ENCODE data around the gene USP17L5. TPM values are rescaled to one million over a fixed set of nuclear protein-coding genes. Genes with fewer than 3 reads are reported as not detected.
"Not testable (repeated sequence)": the region's sequence is repeated elsewhere in the genome, so short reads cannot be mapped to it uniquely, and the experiment has no call there.

USP17L5 gene
- total RNA-seq (2014; rRNA removed; shearing (Covaris generic)), result not detected in 2 replicates

GRCh38 chr4:9339103-9339502 lies at the start of gene USP17L5:
USP17L5 (plus strand) TSS chr4:9339403; CDS start chr4:9339403, 0 bp downstream.
- not testable (repeated sequence) for H3K27me3 ChIP-seq (replicated peaks); H3K9me3 ChIP-seq (replicated peaks); H3K4me1 ChIP-seq (replicated peaks); H3K27ac ChIP-seq; DNase-seq (ENCODE audit: low read depth in 1 of 2, low spot score in 2 of 2); H3K36me3 ChIP-seq; H3K4me3 ChIP-seq

DNA sequence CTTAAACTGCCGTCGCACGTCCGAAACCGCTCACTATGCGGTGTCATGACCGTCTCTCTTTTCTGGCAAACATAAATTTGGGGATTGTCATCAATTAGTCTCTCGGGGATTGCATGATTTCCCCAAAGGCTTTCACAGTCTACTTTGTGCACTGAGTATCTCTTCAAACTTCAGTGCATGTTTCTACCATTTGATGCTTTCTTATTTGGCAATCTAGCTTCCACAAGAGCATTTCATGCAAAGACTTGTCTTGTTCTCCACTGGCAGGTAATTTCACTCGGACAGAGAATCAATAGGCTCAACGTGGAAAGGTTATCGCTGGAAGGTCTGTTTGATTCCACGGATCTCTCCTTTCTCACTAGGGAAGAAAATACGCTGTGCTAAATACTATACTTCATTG lies 15.0 kb upstream of the USP17L5 start:
- not testable (repeated sequence) for H3K27me3 ChIP-seq (replicated peaks); H3K36me3 ChIP-seq; DNase-seq (ENCODE audit: low read depth in 1 of 2, low spot score in 2 of 2); H3K4me1 ChIP-seq (replicated peaks); H3K27ac ChIP-seq; H3K9me3 ChIP-seq (replicated peaks); H3K4me3 ChIP-seq

GRCh38 chr4:9324865-9325264 lies 14.3 kb upstream of the USP17L5 start, which contains the start of gene USP17L24:
USP17L24 (plus strand) TSS chr4:9325165; CDS start chr4:9325165, 0 bp downstream.
- H3K27me3 ChIP-seq (replicated peaks); H3K4me3 ChIP-seq: not testable (repeated sequence)

DNA sequence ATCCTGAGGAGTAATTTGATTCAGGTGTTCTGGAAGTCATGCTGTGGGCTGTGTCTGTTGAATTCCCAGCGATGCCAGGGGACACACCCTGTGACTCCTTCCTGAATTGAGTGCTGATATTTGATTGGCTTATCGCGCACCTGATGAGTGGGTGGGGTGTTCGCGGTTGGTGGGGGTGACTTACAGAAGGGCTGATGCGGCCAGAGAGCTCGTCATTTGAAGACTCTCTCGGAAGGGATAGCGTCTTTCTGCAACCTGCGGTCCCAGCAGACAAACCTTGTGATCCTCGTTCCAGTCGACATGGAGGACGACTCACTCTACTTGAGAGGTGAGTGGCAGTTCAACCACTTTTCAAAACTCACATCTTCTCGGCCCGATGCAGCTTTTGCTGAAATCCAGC lies 9.6 kb upstream of the USP17L5 start, which contains the start of gene USP17L25:
Gene USP17L25 (plus strand): TSS at position 301 of the 400 bp plus-strand sequence. CDS start 0 bp downstream, at position 301.
- not testable (repeated sequence) for H3K4me3 ChIP-seq; H3K27me3 ChIP-seq (replicated peaks); H3K27ac ChIP-seq; H3K9me3 ChIP-seq (replicated peaks); H3K36me3 ChIP-seq; DNase-seq (ENCODE audit: low read depth in 1 of 2, low spot score in 2 of 2); H3K4me1 ChIP-seq (replicated peaks)

More at GRCh38 chr4:9324865-9325264, 14.3 kb upstream of the USP17L5 start, which contains the start of gene USP17L24:
- not testable (repeated sequence) for H3K27ac ChIP-seq; H3K9me3 ChIP-seq (replicated peaks); H3K4me1 ChIP-seq (replicated peaks); DNase-seq (ENCODE audit: low read depth in 1 of 2, low spot score in 2 of 2); H3K36me3 ChIP-seq

GRCh38 chr4:9334358-9334757 lies 4.8 kb upstream of the USP17L5 start, which contains the start of gene USP17L26:
USP17L26 (plus strand) TSS chr4:9334658; CDS start chr4:9334658, 0 bp downstream.
- H3K4me3 ChIP-seq; H3K27me3 ChIP-seq (replicated peaks); H3K36me3 ChIP-seq; H3K27ac ChIP-seq; H3K9me3 ChIP-seq (replicated peaks); H3K4me1 ChIP-seq (replicated peaks); DNase-seq (ENCODE audit: low read depth in 1 of 2, low spot score in 2 of 2): not testable (repeated sequence)

GRCh38 chr4:9343848-9344247 lies 4.6 kb downstream of the USP17L5 start, which contains the start of gene USP17L27:
USP17L27 (plus strand) TSS chr4:9344148; CDS start chr4:9344148, 0 bp downstream.
- H3K4me3 ChIP-seq; H3K27me3 ChIP-seq (replicated peaks); H3K36me3 ChIP-seq; H3K9me3 ChIP-seq (replicated peaks); DNase-seq (ENCODE audit: low read depth in 1 of 2, low spot score in 2 of 2); H3K27ac ChIP-seq; H3K4me1 ChIP-seq (replicated peaks): not testable (repeated sequence)

GRCh38 chr4:9348593-9348992 lies 9.4 kb downstream of the USP17L5 start, which contains the start of gene USP17L28:
USP17L28 (plus strand) TSS chr4:9348893; CDS start chr4:9348893, 0 bp downstream.
- H3K27ac ChIP-seq; H3K4me3 ChIP-seq; H3K36me3 ChIP-seq; H3K27me3 ChIP-seq (replicated peaks); H3K9me3 ChIP-seq (replicated peaks); DNase-seq (ENCODE audit: low read depth in 1 of 2, low spot score in 2 of 2); H3K4me1 ChIP-seq (replicated peaks): not testable (repeated sequence)

DNA sequence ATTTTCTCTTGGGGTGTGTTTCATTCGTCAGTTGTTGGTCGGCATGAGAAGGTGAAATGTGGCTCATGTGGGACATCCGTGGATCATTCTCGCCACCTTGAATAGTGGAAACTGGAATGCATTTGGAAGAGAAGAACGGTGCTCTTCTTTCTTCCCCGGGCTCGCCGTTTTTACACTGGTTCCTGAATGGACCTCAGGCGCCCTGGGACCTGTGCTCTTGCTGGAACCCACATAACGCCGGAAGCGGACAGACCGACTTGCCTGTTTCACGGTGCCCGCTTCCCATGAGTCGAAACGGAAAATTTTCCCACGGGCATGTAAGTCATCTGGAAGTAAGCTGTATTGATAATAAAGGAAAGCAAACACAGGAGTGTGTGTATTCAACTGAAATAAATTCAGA lies 11.7 kb downstream of the USP17L5 start:
- not testable (repeated sequence) for H3K4me3 ChIP-seq; H3K4me1 ChIP-seq (replicated peaks); H3K27ac ChIP-seq; DNase-seq (ENCODE audit: low read depth in 1 of 2, low spot score in 2 of 2); H3K36me3 ChIP-seq; H3K27me3 ChIP-seq (replicated peaks); H3K9me3 ChIP-seq (replicated peaks)

DNA sequence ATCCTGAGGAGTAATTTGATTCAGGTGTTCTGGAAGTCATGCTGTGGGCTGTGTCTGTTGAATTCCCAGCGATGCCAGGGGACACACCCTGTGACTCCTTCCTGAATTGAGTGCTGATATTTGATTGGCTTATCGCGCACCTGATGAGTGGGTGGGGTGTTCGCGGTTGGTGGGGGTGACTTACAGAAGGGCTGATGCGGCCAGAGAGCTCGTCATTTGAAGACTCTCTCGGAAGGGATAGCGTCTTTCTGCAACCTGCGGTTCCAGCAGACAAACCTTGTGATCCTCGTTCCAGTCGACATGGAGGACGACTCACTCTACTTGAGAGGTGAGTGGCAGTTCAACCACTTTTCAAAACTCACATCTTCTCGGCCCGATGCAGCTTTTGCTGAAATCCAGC lies 14.1 kb downstream of the USP17L5 start, which contains the start of gene USP17L29:
Gene USP17L29 (plus strand): TSS at position 301 of the 400 bp plus-strand sequence. CDS start 0 bp downstream, at position 301.
- not testable (repeated sequence) for H3K4me1 ChIP-seq (replicated peaks); H3K27me3 ChIP-seq (replicated peaks); H3K27ac ChIP-seq; H3K9me3 ChIP-seq (replicated peaks); H3K4me3 ChIP-seq; DNase-seq (ENCODE audit: low read depth in 1 of 2, low spot score in 2 of 2); H3K36me3 ChIP-seq

DNA sequence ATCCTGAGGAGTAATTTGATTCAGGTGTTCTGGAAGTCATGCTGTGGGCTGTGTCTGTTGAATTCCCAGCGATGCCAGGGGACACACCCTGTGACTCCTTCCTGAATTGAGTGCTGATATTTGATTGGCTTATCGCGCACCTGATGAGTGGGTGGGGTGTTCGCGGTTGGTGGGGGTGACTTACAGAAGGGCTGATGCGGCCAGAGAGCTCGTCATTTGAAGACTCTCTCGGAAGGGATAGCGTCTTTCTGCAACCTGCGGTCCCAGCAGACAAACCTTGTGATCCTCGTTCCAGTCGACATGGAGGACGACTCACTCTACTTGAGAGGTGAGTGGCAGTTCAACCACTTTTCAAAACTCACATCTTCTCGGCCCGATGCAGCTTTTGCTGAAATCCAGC lies 23.6 kb downstream of the USP17L5 start, which contains the start of gene USP17L30:
Gene USP17L30 (plus strand): TSS at position 301 of the 400 bp plus-strand sequence. CDS start 0 bp downstream, at position 301.
- not testable (repeated sequence) for H3K9me3 ChIP-seq (replicated peaks); H3K4me3 ChIP-seq; H3K27ac ChIP-seq; H3K4me1 ChIP-seq (replicated peaks); H3K36me3 ChIP-seq; H3K27me3 ChIP-seq (replicated peaks); DNase-seq (ENCODE audit: low read depth in 1 of 2, low spot score in 2 of 2)

- H3K36me3 ChIP-seq; H3K4me3 ChIP-seq; DNase-seq (ENCODE audit: low read depth in 1 of 2, low spot score in 2 of 2); H3K27ac ChIP-seq; H3K27me3 ChIP-seq (replicated peaks); H3K4me1 ChIP-seq (replicated peaks); H3K9me3 ChIP-seq (replicated peaks): not testable (repeated sequence)
Observed at GRCh38 chr4:9379881-9380280, 40.7 kb downstream of the USP17L5 start.

- H3K4me1 ChIP-seq (replicated peaks), result not testable (repeated sequence)
Observed at GRCh38 chr4:9381012-9381534, 41.9 kb downstream of the USP17L5 start.

DNA sequence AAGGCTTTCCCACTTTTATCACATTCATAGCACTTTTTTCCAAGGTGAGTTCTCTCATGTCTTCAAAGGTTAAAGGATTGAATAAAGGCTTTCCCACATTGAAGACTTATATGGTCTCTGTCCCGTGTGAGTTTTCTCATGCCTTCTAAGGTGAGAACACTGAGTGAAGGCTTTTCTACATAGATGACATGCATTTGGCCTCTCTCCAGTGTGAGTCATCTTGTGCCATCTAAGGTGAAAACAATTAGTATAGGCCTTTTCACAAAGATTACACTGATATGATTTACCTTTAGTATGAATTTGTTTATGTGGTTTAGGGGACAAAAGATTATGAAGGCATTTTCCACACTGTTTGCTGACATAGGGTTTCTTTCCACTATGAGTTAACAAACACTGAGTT lies 44.9 kb downstream of the USP17L5 start:
- H3K9me3 ChIP-seq (replicated peaks), result no peaks in the 10 kb centered on the region
- no peaks in the 10 kb centered on the region for H3K27me3 ChIP-seq (replicated peaks)
- no peak overlapping the region for H3K27ac ChIP-seq
- DNase-seq (ENCODE audit: low read depth in 1 of 2, low spot score in 2 of 2), result no peak
- no peak overlapping the region for H3K4me3 ChIP-seq
- no peaks in the 10 kb centered on the region for H3K36me3 ChIP-seq
- no peaks in the 10 kb centered on the region for H3K4me1 ChIP-seq (replicated peaks)

More at GRCh38 chr4:9381012-9381534, 41.9 kb downstream of the USP17L5 start:
- H3K27me3 ChIP-seq (replicated peaks); H3K4me3 ChIP-seq; H3K27ac ChIP-seq; H3K36me3 ChIP-seq; H3K9me3 ChIP-seq (replicated peaks): not testable (repeated sequence)
- DNase-seq (ENCODE audit: low read depth in 1 of 2, low spot score in 2 of 2), result peak; percentile 18 to 55

DNA sequence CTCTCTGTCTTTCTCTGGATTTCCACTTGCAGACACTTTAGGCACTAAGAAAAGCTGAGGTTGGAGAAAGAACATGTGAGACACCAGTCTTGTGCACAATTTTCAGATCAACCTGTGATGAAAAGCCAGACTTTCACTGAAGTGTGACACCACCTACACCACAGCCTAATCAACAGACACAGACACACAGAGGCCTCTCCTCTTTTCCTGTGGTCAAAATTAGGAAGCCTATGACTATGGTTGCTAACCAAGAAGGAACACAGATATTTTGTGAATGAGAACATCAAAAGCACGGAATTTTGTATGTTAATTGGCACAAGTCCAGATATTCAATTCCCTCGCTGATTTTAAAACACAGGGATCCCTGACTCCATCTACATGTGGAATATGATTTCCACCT lies 49.8 kb downstream of the USP17L5 start:
- not testable (repeated sequence) for H3K4me3 ChIP-seq; DNase-seq (ENCODE audit: low read depth in 1 of 2, low spot score in 2 of 2); H3K36me3 ChIP-seq; H3K4me1 ChIP-seq (replicated peaks); H3K27me3 ChIP-seq (replicated peaks); H3K27ac ChIP-seq; H3K9me3 ChIP-seq (replicated peaks)
